K562 (cell line): ENCODE measurements around the gene NAGLU. TPM values are rescaled to one million over a fixed set of nuclear protein-coding genes. Genes with fewer than 3 reads are reported as not detected.

Source experiments
- ATF7 ChIP-seq: fragments of 450-650 bp; IDR thresholded peaks from 2 replicates; pipeline ENCODE4 v1.7.1; 2014; ENCODE audit warnings: mild to moderate bottlenecking, moderate library complexity
- LCOR ChIP-seq: sonication (generic); formaldehyde crosslinking; IDR thresholded peaks from 2 replicates; pipeline ENCODE4 v1.8.0; 2022; ENCODE audit warnings: mild to moderate bottlenecking, missing genetic modification reagents
- NFE2 ChIP-seq: IDR thresholded peaks from 2 replicates; pipeline ENCODE4 v1.6.1; 2014; ENCODE audit warnings: antibody characterized with exemption, low read depth
- POLR2G ChIP-seq: fragments of 200-400 bp; formaldehyde crosslinking; IDR thresholded peaks from 2 replicates; pipeline ENCODE4 v1.6.1; 2017; ENCODE audit warnings: low read depth, mild to moderate bottlenecking, antibody characterized with exemption, low read length, moderate library complexity
- RBFOX2 ChIP-seq: fragments of 200-400 bp; formaldehyde crosslinking; IDR thresholded peaks from 2 replicates; pipeline ENCODE4 v1.6.1; 2017; ENCODE audit warnings: low read depth, mild to moderate bottlenecking, low read length, moderate library complexity
- REST ChIP-seq, 2 experiments: fragments of 450-650 bp; formaldehyde crosslinking in 1 of 2; IDR thresholded peaks; 2 replicates each; pipeline versions ENCODE4 v1.4.0 to v1.6.1; 2014 to 2020; ENCODE audit warnings: mild to moderate bottlenecking in 2 of 2, borderline replicate concordance in 1 of 2, low read depth in 1 of 2
- SMC3 ChIP-seq: conservative IDR thresholded peaks from 2 replicates; pipeline ENCODE4 v1.6.1; 2011; ENCODE audit warnings: low read depth, low read length, improper control_type of control experiment; ENCODE audit not compliant: insufficient read depth
- SP2 ChIP-seq: IDR thresholded peaks from 2 replicates; pipeline ENCODE4 v1.6.1; 2011; ENCODE audit warnings: mild to moderate bottlenecking, low read depth, low read length, moderate library complexity; ENCODE audit not compliant: poor library complexity, severe bottlenecking; ENCODE audit errors: extremely low read depth
- STAG1 ChIP-seq: sonication (generic); formaldehyde crosslinking; IDR thresholded peaks from 2 replicates; pipeline ENCODE4 v1.5.0; 2020; ENCODE audit warnings: missing genetic modification reagents, borderline replicate concordance
- STAT5A ChIP-seq: IDR thresholded peaks from 2 replicates; pipeline ENCODE4 v1.6.1; 2012; ENCODE audit warnings: low read length, inconsistent platforms, borderline replicate concordance
- TBP ChIP-seq: optimal IDR thresholded peaks from 2 replicates; pipeline ENCODE3; 2011; ENCODE audit warnings: low read depth, low read length, improper control_type of control experiment
- THRA ChIP-seq: fragments of 450-650 bp; IDR thresholded peaks from 2 replicates; pipeline ENCODE4 v1.6.1; 2017; ENCODE audit warnings: mild to moderate bottlenecking, moderate library complexity
- TRIM24 ChIP-seq, 2 experiments: fragments of 450-650 bp; IDR thresholded peaks; 2 replicates each; pipeline ENCODE4 v1.6.1; 2016
- ZC3H8 ChIP-seq: fragments of 450-650 bp; IDR thresholded peaks from 2 replicates; pipeline ENCODE4 v1.6.1; 2017
- polyA plus RNA-seq, 8 experiments: library from polyadenylated mRNA; depleted of rRNA in 4 of 8; stranded (reverse) in 5 of 8; unstranded in 3 of 8; fragments of >200 nt; fragmentation: Nextera tagmentation in 2 of 8; fragmentation: Illumina TruSeq in 1 of 8; extraction: Ambion mirVana in 2 of 8; extraction: Trizol in 1 of 8; gene quantifications; 2 replicates each; pipeline versions ENCODE4 v1.2.1 to v1.2.3, GENCODE V29; 2011 to 2014; ENCODE audit warnings: inconsistent platforms in 1 of 8, missing spikeins in 1 of 8
- total RNA-seq, 7 experiments: library from RNA; depleted of rRNA in 6 of 7; stranded (reverse); fragments of >200 nt in 6 of 7; fragmentation: Illumina TruSeq in 2 of 7; extraction: Trizol in 2 of 7; gene quantifications; 2 replicates each; pipeline versions ENCODE4 v1.2.1 to v1.2.3, GENCODE V29; 2011 to 2021; ENCODE audit warnings: low replicate concordance in 1 of 7

NAGLU gene
- total and polyA plus RNA-seq, 9 of the 15 experiments (the other 6 are each of a cell fraction or from before 2014, with no cell fraction given): 0.04 to 21.5 (median 8.5) TPM

GRCh38 chr17:42577532-42578281 lies 41.7 kb downstream of the NAGLU start, which contains the start of gene PSMC3IP (continued):
- TF ChIP-seq REST (IDR thresholded peaks at IDR 0.05; ENCODE audit: borderline replicate concordance): peak; percentile 30; the same call in 1 of the 2 replicates
- no peak; the same call in 1 of the 2 replicates for TF ChIP-seq REST (CRISPR knock-in tag; IDR thresholded peaks at IDR 0.05; ENCODE audit: low read depth)
- TF ChIP-seq STAG1 (CRISPR knock-in tag): no peak
- peak; percentile 73 for TF ChIP-seq ATF7
- TF ChIP-seq STAT5A: 0 out of 2 replicates have a peak, but pooled peaks have one; percentile 16
- peak; percentile 96 for TF ChIP-seq RBFOX2
- TF ChIP-seq SMC3: 0 out of 2 replicates have a peak, but pooled peaks have one; percentile 19
- 0 out of 4 replicates have a peak, but pooled peaks of 1 of the 2 experiments have one; percentile 6 for TF ChIP-seq TRIM24 (IDR thresholded peaks at IDR 0.05)
- no peak for TF ChIP-seq ZC3H8
- TF ChIP-seq LCOR: peak; percentile 55; the same call in 1 of the 2 replicates
- TF ChIP-seq TBP: peak; percentile 84
- peak; percentile 61 for TF ChIP-seq SP2
- TF ChIP-seq NFE2: no peak
- peak; percentile 89 for TF ChIP-seq THRA
- TF ChIP-seq POLR2G: peak; percentile 98
